ENCODE data around the gene MPL. TPM values are rescaled to one million over a fixed set of nuclear protein-coding genes. Genes with fewer than 3 reads are reported as not detected.

The MPL gene
- total RNA-seq, 1 donor from 2014 or later, result 0.48 TPM

DNA sequence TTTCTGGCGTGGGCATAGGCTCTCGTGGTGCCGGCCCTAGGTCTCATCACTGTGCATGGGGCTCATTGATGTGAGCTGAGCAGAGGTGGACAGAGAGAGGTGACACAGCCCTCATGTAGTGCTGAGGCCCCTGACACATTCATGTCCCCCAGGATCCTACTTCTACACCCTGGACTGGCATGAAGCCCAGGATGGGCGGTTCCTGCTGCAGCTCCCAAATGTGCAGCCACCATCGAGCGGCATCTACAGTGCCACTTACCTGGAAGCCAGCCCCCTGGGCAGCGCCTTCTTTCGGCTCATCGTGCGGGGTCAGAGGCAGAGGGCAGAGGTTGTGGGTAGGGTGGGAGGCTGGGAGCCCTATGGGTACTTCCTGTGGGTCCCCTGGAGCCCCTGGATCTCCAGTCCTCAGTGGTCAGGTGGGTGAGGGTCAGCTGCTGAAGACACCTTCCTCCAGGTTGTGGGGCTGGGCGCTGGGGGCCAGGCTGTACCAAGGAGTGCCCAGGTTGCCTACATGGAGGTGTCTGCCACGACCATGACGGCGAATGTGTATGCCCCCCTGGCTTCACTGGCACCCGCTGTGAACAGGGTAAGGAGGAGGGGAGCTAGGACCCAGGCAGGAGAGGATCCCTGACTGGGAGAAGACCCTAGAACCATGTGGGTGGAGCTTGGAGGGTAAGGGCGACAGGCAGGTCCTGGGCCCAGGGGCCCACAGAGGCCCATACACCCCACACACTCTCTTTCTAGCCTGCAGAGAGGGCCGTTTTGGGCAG, 30.7 kb upstream of the MPL start:
- no peak for ATAC-seq

GRCh38 chr1:43307458-43308158, 30.0 kb upstream of the MPL start:
- ATAC-seq, result no peak

- no peak for ATAC-seq
Measured at GRCh38 chr1:43308635-43309404, 28.8 kb upstream of the MPL start.

- ATAC-seq, result no peak
Measured at GRCh38 chr1:43309405-43310025, 28.1 kb upstream of the MPL start.

GRCh38 chr1:43311521-43311920, 26.1 kb upstream of the MPL start:
- no peak for ATAC-seq

DNA sequence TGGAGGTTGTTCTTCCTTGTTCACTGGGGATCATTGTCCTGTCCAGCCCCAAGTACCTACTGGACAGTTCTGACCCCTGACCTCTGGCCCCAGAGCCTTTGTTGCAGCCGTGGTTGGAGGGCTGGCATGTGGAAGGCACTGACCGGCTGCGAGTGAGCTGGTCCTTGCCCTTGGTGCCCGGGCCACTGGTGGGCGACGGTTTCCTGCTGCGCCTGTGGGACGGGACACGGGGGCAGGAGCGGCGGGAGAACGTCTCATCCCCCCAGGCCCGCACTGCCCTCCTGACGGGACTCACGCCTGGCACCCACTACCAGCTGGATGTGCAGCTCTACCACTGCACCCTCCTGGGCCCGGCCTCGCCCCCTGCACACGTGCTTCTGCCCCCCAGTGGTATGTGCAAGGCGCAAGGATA, 25.4 kb upstream of the MPL start:
- ATAC-seq, result no peak

DNA sequence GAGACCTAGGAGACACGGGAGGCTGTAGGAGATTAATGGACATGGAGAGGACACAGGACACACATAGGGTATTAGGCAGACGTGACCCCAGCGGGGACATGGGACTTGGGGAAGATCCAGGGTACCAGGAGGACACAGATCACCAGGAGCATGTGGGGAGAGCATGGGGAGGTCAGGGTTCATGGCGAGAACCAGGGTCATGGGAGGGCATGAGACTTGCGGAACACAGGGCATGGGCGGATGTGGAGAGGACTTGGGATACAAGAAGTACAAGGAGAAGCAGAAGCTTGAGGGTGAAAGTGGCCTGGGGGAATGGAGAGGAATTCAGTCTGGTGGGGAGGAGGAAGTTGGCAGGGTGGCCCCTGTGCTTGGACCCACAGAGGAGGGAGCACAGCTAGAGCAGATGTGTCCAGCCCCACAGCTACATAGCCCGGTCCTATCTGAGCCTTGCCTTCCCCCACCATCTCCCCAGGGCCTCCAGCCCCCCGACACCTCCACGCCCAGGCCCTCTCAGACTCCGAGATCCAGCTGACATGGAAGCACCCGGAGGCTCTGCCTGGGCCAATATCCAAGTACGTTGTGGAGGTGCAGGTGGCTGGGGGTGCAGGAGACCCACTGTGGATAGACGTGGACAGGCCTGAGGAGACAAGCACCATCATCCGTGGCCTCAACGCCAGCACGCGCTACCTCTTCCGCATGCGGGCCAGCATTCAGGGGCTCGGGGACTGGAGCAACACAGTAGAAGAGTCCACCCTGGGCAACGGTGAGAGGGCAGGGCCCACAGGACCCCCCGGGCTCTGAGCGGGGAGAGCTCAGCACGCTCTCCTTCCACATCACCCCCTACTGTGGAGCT, 24.7 kb upstream of the MPL start:
- ATAC-seq, result peak; percentile 6

DNA sequence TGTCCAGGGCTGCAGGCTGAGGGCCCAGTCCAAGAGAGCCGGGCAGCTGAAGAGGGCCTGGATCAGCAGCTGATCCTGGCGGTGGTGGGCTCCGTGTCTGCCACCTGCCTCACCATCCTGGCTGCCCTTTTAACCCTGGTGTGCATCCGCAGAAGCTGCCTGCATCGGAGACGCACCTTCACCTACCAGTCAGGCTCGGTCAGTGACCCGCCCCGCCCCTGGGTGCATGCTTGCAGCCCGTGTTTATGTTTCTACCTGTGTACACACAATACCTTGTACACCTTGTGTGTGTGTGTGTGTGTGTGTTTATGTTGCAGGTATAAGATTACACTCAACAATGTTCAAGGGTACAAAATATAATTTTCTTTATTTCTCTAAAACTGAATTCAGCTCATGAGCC, 23.8 kb upstream of the MPL start:
- peak; percentile 64 for ATAC-seq

DNA sequence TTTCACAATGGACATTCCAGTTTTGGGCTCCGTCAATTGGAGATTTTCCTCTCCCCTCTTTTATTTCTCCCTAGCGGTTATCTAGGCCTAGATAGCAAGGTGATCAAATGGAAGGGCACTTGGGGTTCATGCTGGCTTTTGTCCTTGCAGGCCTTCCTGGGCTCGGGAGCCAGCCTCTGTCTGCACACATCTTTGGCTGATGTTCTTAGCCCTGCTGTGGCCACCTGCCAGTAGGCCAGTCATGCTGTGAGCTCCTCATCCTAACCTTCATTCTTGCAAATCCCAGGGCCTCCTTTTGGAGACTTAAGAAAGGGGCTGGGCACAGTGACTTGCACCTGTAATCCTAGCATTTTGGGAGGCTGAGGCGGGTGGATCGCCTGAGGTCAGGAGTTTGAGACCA, 23.4 kb upstream of the MPL start:
- no peak for ATAC-seq

GRCh38 chr1:43315481-43315880, 22.1 kb upstream of the MPL start:
- no peak for ATAC-seq

GRCh38 chr1:43315963-43316737, 21.5 kb upstream of the MPL start:
- no peak for ATAC-seq

DNA sequence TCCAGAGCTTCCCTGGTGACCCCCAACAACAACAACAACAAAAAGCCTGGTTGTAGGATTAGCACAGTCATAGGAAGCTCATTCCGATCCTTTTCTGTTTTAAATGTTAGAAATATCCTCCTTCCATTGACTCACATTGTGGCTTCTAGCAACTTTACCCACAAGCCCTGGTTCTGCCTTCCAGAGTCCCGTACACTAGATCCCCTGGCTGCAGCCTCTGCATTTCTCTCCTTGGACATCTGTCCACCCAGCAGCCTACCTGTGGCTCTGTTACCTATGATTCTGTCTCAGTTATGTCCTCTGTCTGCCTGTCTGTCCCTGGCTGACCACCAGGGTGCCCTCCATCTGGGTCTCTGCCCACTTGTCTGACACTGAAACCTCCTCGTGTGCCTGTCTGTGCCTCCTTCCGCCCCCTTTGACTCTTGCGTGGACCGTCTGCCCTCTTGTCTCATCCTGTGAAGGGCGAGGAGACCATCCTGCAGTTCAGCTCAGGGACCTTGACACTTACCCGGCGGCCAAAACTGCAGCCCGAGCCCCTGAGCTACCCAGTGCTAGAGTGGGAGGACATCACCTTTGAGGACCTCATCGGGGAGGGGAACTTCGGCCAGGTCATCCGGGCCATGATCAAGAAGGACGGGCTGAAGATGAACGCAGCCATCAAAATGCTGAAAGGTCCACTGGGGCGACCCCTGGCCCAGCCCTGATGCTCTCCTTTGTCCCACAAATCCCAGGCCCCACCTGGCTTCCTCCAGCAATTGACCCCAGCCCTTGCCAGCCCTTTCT, 20.7 kb upstream of the MPL start:
- ATAC-seq, result no peak

DNA sequence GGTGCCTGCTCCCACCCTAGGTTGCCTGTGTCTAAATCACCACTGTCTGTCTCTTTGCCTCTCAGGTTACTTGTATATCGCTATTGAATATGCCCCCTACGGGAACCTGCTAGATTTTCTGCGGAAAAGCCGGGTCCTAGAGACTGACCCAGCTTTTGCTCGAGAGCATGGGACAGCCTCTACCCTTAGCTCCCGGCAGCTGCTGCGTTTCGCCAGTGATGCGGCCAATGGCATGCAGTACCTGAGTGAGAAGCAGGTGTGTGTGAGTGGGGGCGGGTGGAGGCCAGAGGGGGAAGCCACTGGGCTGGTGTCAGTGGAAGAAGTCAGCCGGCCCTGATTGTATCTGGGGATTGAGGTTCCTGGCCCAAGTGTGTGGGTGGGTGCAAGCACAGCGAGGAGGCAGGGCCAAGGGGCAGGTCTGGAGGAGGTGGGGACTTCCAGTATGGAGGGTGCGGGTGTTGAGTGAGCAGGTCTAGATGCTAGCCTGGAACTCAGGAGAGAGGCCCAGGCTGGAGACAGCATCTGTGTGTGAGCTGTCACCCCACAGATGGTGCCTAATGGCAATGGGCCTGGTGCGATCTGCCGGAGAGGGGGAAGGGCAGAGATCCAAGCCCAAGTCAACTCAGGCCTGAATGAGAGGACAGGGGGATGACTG, 19.7 kb upstream of the MPL start:
- no peak for ATAC-seq

DNA sequence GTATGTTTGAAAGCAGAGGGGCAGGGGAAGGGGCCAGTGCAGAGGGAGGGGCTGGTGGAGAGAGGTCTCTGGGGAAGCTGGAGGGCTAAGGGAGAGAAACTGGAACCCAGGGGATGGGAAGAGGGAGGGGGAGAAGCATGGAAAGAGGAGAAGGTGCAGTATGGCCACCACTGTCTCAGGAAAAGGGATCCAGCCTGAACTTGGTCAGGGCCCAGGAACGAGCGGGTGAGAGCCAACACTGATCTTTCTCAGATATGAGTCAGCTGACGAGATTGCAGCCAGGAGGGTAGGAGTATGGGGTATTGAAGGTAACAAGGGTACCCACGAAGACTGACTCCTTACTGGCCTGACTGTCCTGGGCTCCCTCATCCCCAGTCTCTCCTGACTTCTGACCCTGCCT, 18.8 kb upstream of the MPL start:
- ATAC-seq, result no peak

GRCh38 chr1:43319288-43319687, 18.3 kb upstream of the MPL start:
- no peak for ATAC-seq

- ATAC-seq, result no peak
Measured at GRCh38 chr1:43319766-43320165, 17.9 kb upstream of the MPL start.

GRCh38 chr1:43321331-43321891, 16.2 kb upstream of the MPL start:
- ATAC-seq, result peak; percentile 71

GRCh38 chr1:43322506-43322905, 15.1 kb upstream of the MPL start:
- no peak for ATAC-seq

- ATAC-seq, result peak; percentile 23
Measured at GRCh38 chr1:43324810-43325209, 12.8 kb upstream of the MPL start.

- no peak for ATAC-seq
Measured at GRCh38 chr1:43325381-43325780, 12.2 kb upstream of the MPL start.
